Hepatocyte (in vitro differentiated cells): ENCODE measurements around the gene BMP7.

Experiments
- EZH2phosphoT487 ChIP-seq: fragments of 200-600 bp; sonication (generic); IDR thresholded peaks from one replicate; pipeline ENCODE4 v1.6.1; 2018; ENCODE audit warnings: antibody characterized with exemption, mild to moderate bottlenecking, low read depth, moderate library complexity; ENCODE audit not compliant: unreplicated experiment, severe bottlenecking
- TF ChIP-seq, protein P1 (sequence below): fragments of 200-600 bp; sonication (generic); IDR thresholded peaks from 2 replicates; pipeline ENCODE4 v1.5.1; 2016; ENCODE audit warnings: antibody characterized with exemption, mild to moderate bottlenecking; ENCODE audit not compliant: poor library complexity

DNA sequence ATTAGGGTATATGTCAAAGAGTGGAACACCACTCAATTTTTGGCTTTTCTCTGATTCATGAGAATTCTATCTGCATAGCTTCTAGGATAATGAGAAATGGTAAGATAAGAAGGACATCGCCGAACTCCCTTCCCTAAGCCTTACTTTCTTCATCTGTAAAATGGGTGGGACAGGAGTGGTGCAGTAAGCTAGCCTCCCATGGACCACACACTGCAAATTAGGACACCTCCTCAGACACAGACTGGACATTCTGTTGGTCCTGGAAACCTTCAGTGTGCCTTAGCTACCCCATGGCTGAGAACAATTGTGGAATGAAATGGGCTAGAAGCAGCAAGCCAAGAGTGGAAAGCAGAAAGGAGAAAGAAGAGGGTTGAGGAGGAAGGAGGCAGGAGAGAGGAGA is 89.6 kb downstream of the BMP7 start:
- TF ChIP-seq, protein P1, sequence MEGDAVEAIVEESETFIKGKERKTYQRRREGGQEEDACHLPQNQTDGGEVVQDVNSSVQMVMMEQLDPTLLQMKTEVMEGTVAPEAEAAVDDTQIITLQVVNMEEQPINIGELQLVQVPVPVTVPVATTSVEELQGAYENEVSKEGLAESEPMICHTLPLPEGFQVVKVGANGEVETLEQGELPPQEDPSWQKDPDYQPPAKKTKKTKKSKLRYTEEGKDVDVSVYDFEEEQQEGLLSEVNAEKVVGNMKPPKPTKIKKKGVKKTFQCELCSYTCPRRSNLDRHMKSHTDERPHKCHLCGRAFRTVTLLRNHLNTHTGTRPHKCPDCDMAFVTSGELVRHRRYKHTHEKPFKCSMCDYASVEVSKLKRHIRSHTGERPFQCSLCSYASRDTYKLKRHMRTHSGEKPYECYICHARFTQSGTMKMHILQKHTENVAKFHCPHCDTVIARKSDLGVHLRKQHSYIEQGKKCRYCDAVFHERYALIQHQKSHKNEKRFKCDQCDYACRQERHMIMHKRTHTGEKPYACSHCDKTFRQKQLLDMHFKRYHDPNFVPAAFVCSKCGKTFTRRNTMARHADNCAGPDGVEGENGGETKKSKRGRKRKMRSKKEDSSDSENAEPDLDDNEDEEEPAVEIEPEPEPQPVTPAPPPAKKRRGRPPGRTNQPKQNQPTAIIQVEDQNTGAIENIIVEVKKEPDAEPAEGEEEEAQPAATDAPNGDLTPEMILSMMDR = no peak
- TF ChIP-seq EZH2phosphoT487 = no peak
